Transverse colon (tissue), 4 donors: ENCODE measurements around the gene LY6G6C. TPM values are rescaled to one million over a fixed set of nuclear protein-coding genes. Genes with fewer than 3 reads are reported as not detected.

Source experiments
- DNase-seq: peaks from one replicate; pipeline ENCODE4 v3.0.0-alpha.2; 2019
- H3K27ac ChIP-seq, 4 donors: fragments of 200-600 bp; sonication (generic); 2 replicates each; pipeline ENCODE4 v1.5.1; 2016 to 2018; ENCODE audit warnings: inconsistent platforms in 4 of 4
- H3K27me3 ChIP-seq: fragments of 200-600 bp; sonication (generic); 2 replicates; pipeline ENCODE4 v1.5.1; 2017; ENCODE audit warnings: inconsistent platforms
- H3K36me3 ChIP-seq, 4 donors: fragments of 200-600 bp; sonication (generic); 2 replicates each; pipeline ENCODE4 v1.5.1; 2017 to 2019; ENCODE audit warnings: inconsistent platforms in 4 of 4
- H3K4me1 ChIP-seq, 4 donors: fragments of 200-600 bp; sonication (generic); 2 replicates each; pipeline ENCODE4 v1.5.1; 2017 to 2020; ENCODE audit warnings: inconsistent platforms in 4 of 4
- H3K4me3 ChIP-seq, 4 donors: fragments of 200-600 bp; sonication (generic); 1 replicate in 1 of 4; 2 replicates in 3 of 4; pipeline versions ENCODE4 v1.5.1 to v1.6.1; 2017 to 2019; ENCODE audit warnings: inconsistent platforms in 4 of 4
- H3K9me3 ChIP-seq, 2 donors: fragments of 200-600 bp; sonication (generic); 2 replicates each; pipeline ENCODE4 v1.5.1; 2017 to 2019; ENCODE audit warnings: inconsistent platforms in 2 of 2
- EP300 ChIP-seq: sonication (generic); formaldehyde crosslinking; IDR thresholded peaks from one replicate; pipeline ENCODE4 v1.6.1; 2017; ENCODE audit warnings: antibody characterized with exemption, low read depth
- POLR2A ChIP-seq: fragments of 450-650 bp; IDR thresholded peaks from one replicate; pipeline ENCODE4 v1.6.1; 2016; ENCODE audit warnings: antibody characterized with exemption, mild to moderate bottlenecking, moderate library complexity
- POLR2AphosphoS5 ChIP-seq, 3 donors: sonication (generic); formaldehyde crosslinking; IDR thresholded peaks; one replicate each; pipeline ENCODE4 v1.6.1; 2016; ENCODE audit warnings: antibody characterized with exemption in 3 of 3
- WGBS, 2 donors: methylation state at CpG; one replicate each; pipeline ENCODE4 v1.1.5; 2018; ENCODE audit warnings: low coverage in 1 of 2; 5-methylcytosine and 5-hydroxymethylcytosine counted together
- in situ Hi-C, 4 donors: fragments of 200-750 bp; cut with MboI; loops; one replicate each; pipeline versions ENCODE4 v1.15.0 to v1.15.1; 2017; ENCODE audit warnings: low sequenced_read_pairs in 3 of 4, low pct_ligation_motif_present in 1 of 4, low pct_unique_long_range_greater_than_20kb in 1 of 4
- intact Hi-C: fragments of 100-400 bp; cut with DNase I; formaldehyde crosslinking; loops from one replicate; pipeline ENCODE4 v1.15.1; 2023; ENCODE audit warnings: low total_unique reads
- total RNA-seq, 4 donors: library from RNA; depleted of rRNA; stranded (reverse); fragments of >200 nt; gene quantifications; one replicate each; pipeline ENCODE4 v1.1.0, GENCODE V29; 2016
- TF ChIP-seq, protein P1 (sequence below), 5 experiments: fragments of 200-600 bp in 3 of 5; fragments of 450-650 bp in 2 of 5; sonication (generic) in 3 of 5; IDR thresholded peaks; 1 replicate in 2 of 5; 2 replicates in 3 of 5; pipeline ENCODE4 v1.5.1; 2016 to 2017; ENCODE audit warnings: antibody characterized with exemption in 5 of 5, inconsistent platforms in 3 of 5, mild to moderate bottlenecking in 2 of 5, moderate library complexity in 1 of 5

LY6G6C gene
- total RNA-seq, 4 donors from 2014 or later, result not detected

DNA sequence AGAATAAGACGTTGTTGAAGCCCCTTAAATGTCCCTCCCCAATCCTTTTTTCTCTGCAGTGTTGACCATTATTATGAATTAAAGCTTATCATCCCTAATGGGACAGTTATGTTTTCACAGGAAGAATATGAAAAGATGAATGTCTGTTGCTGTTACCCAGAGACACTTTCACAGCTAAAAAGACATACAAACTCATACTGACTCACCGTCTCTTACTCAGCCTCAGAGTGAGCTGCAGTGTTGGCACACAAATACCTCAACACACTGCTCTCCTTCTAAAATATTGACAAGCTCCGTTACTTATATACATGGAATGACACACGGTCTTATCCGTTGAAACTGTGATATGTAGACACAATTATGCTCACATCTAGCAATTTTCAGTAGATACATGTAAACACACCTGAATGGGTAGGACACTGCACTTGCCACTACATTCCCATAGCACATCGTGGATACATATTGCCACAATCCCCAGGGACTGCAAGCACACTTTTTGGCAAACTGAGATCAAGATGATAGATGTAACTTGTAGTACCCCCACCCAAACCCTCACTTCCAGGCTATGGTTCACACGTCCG lies 31.3 kb upstream of the LY6G6C start:
- WGBS, 2 donors, result 73 to 74% methylated on average over 5 to 8 of the region's 8 CpGs
- in situ Hi-C loops, result no loop called here
- Histone ChIP-seq H3K4me3 (no peak overlapping the region), H3K27ac (no peak overlapping the region), H3K4me1 (no peaks in the 10 kb centered on the region), H3K36me3 (no peaks in the 10 kb centered on the region), H3K9me3 (no peaks in the 10 kb centered on the region), H3K27me3 (no peaks in the 10 kb centered on the region)
- TF ChIP-seq, protein P1, sequence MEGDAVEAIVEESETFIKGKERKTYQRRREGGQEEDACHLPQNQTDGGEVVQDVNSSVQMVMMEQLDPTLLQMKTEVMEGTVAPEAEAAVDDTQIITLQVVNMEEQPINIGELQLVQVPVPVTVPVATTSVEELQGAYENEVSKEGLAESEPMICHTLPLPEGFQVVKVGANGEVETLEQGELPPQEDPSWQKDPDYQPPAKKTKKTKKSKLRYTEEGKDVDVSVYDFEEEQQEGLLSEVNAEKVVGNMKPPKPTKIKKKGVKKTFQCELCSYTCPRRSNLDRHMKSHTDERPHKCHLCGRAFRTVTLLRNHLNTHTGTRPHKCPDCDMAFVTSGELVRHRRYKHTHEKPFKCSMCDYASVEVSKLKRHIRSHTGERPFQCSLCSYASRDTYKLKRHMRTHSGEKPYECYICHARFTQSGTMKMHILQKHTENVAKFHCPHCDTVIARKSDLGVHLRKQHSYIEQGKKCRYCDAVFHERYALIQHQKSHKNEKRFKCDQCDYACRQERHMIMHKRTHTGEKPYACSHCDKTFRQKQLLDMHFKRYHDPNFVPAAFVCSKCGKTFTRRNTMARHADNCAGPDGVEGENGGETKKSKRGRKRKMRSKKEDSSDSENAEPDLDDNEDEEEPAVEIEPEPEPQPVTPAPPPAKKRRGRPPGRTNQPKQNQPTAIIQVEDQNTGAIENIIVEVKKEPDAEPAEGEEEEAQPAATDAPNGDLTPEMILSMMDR (IDR thresholded peaks at IDR 0.05), result no peak
- TF ChIP-seq EP300 (no peak), POLR2AphosphoS5 (IDR thresholded peaks at IDR 0.05) (no peak), POLR2A (no peak)
- no peak for DNase-seq
- intact Hi-C loops, result no loop called here

- in situ Hi-C loops, result no loop called here
- Histone ChIP-seq H3K27me3 (no peaks in the 10 kb centered on the region), H3K4me3 (no peak overlapping the region), H3K9me3 (no peaks in the 10 kb centered on the region), H3K4me1 (peaks cover 0 to 5% (median 0%) of the 10 kb centered on the region in 4 donors), H3K36me3 (no peaks in the 10 kb centered on the region), H3K27ac (no peak overlapping the region)
- intact Hi-C loops, result loop anchor here (1.0 kb wide), 1 partner anchor 30 kb away; no protein-coding TSS in a partner anchor
- no peak for DNase-seq
- TF ChIP-seq POLR2AphosphoS5 (IDR thresholded peaks at IDR 0.05), result no peak
- TF ChIP-seq POLR2A, result no peak
- TF ChIP-seq EP300, result no peak
- TF ChIP-seq, protein P1 (IDR thresholded peaks at IDR 0.05), result no peak
- 70 to 82% methylated on average over 4 to 7 of the region's 7 CpGs for WGBS, 2 donors
These were observed 29.0 kb upstream of the LY6G6C start for GRCh38 chr6:31750411-31751022.

- in situ Hi-C loops, result no loop called here
- intact Hi-C loops, result loop anchor here (1.0 kb wide), 1 partner anchor 29 kb away; no protein-coding TSS in a partner anchor
- Histone ChIP-seq H3K27me3 (no peaks in the 10 kb centered on the region), H3K4me1 (peaks cover 0 to 5% (median 0%) of the 10 kb centered on the region in 4 donors), H3K27ac (no peak overlapping the region), H3K36me3 (no peaks in the 10 kb centered on the region), H3K4me3 (no peak overlapping the region), H3K9me3 (no peaks in the 10 kb centered on the region)
- TF ChIP-seq, protein P1 (IDR thresholded peaks at IDR 0.05), result no peak
- TF ChIP-seq EP300, result no peak
- 80 to 88% methylated on average over 4 to 8 of the region's 8 CpGs for WGBS, 2 donors
- no peak for DNase-seq
These were observed 27.9 kb upstream of the LY6G6C start for GRCh38 chr6:31749301-31750036.

DNA sequence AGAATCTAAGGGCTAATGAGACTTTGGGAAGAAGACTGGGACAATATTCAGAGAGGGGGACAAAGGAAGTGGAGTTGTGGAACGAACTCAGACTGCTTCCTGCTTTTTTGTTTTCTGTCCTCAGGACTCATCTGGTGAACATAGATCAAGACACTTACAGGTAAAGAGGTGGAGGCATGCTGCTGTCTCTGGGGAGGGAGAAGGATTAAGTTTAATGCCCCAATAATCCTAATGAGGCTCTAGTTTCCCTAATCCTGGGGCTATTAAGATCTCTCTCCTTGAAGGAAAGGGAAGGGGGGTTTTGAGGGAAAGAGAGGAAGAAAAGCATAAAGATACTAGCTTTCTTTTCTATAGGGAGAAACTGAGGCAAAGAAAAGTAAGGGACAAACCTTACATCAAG lies 22.9 kb upstream of the LY6G6C start:
- WGBS, 2 donors, result 44 to 57% methylated on average over 1 of the region's 1 CpG
- Histone ChIP-seq H3K27ac (no peak overlapping the region), H3K27me3 (no peaks in the 10 kb centered on the region), H3K4me3 (no peak overlapping the region), H3K4me1 (peaks cover under 1 to 14% (median 12%) of the 10 kb centered on the region in 4 donors), H3K36me3 (no peaks in the 10 kb centered on the region), H3K9me3 (no peaks in the 10 kb centered on the region)
- TF ChIP-seq POLR2AphosphoS5 (IDR thresholded peaks at IDR 0.05) (no peak), POLR2A (no peak), EP300 (no peak)
- TF ChIP-seq, protein P1 (IDR thresholded peaks at IDR 0.05), result no peak
- no peak for DNase-seq
- intact Hi-C loops (no loop called here), in situ Hi-C loops (no loop called here)
